RWPE2 (cell line): ENCODE results near the gene ATP10A.

Source experiments
- ATAC-seq: fragments of 200-7000 bp; cut with Tn5 transposase; 3 replicates; pipeline ENCODE4 v1.9.1; 2021; ENCODE audit warnings: low read depth
- DNase-seq: peaks from one replicate; pipeline ENCODE4 v3.0.0-alpha.2; 2020; ENCODE audit warnings: low spot score
- H3K27ac ChIP-seq: fragments of 450-650 bp; 2 replicates; pipeline ENCODE4 v1.5.1; 2017; ENCODE audit warnings: mild to moderate bottlenecking; ENCODE audit not compliant: poor library complexity, severe bottlenecking
- H3K27me3 ChIP-seq: fragments of 250-450 bp; sonication (Bioruptor Pico); 2 replicates; pipeline ENCODE4 v1.5.1; 2021; ENCODE audit warnings: mild to moderate bottlenecking, moderate library complexity; ENCODE audit not compliant: insufficient read depth, poor library complexity, severe bottlenecking
- H3K36me3 ChIP-seq: fragments of 250-450 bp; sonication (Bioruptor Pico); 2 replicates; pipeline ENCODE4 v1.5.1; 2020; ENCODE audit warnings: low read depth, mild to moderate bottlenecking, moderate library complexity
- H3K4me1 ChIP-seq: fragments of 250-450 bp; sonication (Bioruptor Pico); 2 replicates; pipeline ENCODE4 v1.5.1; 2021; ENCODE audit warnings: mild to moderate bottlenecking, moderate library complexity; ENCODE audit not compliant: insufficient read depth, poor library complexity, severe bottlenecking
- H3K4me3 ChIP-seq: fragments of 250-450 bp; sonication (Bioruptor Pico); 2 replicates; pipeline ENCODE4 v1.5.1; 2021; ENCODE audit warnings: mild to moderate bottlenecking, moderate library complexity; ENCODE audit not compliant: severe bottlenecking
- H3K9me3 ChIP-seq: fragments of 250-450 bp; sonication (Bioruptor Pico); 2 replicates; pipeline ENCODE4 v1.5.1; 2021; ENCODE audit warnings: mild to moderate bottlenecking, moderate library complexity; ENCODE audit not compliant: severe bottlenecking
- TF ChIP-seq, protein P1 (sequence below): fragments of 450-650 bp; IDR thresholded peaks from one replicate; pipeline ENCODE4 v1.5.1; 2017; ENCODE audit warnings: mild to moderate bottlenecking, moderate library complexity; ENCODE audit not compliant: poor library complexity, severe bottlenecking

The ATP10A gene

DNA sequence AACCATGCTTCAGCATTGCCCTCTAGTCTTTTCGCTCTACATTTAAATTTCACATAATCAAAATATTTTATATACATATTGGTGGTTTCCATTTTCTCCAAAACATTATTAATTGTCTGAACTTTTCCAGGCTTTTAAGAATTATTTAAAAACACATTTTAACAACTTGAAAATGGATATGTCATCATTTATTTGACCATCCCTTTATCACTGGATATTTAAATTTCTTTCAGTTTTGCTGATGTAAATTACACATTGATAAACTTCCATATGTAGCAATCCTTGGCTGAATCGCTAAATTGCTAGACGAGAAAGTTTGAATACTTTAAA lies 146.0 kb downstream of the ATP10A start:
- Histone ChIP-seq H3K4me1 (no peaks in the 10 kb centered on the region), H3K27ac (no peak overlapping the region), H3K36me3 (no peaks in the 10 kb centered on the region), H3K27me3 (no peaks in the 10 kb centered on the region), H3K9me3 (no peaks in the 10 kb centered on the region), H3K4me3 (no peak overlapping the region)
- ATAC-seq (no peak), DNase-seq (no peak)
- TF ChIP-seq, protein P1, sequence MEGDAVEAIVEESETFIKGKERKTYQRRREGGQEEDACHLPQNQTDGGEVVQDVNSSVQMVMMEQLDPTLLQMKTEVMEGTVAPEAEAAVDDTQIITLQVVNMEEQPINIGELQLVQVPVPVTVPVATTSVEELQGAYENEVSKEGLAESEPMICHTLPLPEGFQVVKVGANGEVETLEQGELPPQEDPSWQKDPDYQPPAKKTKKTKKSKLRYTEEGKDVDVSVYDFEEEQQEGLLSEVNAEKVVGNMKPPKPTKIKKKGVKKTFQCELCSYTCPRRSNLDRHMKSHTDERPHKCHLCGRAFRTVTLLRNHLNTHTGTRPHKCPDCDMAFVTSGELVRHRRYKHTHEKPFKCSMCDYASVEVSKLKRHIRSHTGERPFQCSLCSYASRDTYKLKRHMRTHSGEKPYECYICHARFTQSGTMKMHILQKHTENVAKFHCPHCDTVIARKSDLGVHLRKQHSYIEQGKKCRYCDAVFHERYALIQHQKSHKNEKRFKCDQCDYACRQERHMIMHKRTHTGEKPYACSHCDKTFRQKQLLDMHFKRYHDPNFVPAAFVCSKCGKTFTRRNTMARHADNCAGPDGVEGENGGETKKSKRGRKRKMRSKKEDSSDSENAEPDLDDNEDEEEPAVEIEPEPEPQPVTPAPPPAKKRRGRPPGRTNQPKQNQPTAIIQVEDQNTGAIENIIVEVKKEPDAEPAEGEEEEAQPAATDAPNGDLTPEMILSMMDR, result no peak

DNA sequence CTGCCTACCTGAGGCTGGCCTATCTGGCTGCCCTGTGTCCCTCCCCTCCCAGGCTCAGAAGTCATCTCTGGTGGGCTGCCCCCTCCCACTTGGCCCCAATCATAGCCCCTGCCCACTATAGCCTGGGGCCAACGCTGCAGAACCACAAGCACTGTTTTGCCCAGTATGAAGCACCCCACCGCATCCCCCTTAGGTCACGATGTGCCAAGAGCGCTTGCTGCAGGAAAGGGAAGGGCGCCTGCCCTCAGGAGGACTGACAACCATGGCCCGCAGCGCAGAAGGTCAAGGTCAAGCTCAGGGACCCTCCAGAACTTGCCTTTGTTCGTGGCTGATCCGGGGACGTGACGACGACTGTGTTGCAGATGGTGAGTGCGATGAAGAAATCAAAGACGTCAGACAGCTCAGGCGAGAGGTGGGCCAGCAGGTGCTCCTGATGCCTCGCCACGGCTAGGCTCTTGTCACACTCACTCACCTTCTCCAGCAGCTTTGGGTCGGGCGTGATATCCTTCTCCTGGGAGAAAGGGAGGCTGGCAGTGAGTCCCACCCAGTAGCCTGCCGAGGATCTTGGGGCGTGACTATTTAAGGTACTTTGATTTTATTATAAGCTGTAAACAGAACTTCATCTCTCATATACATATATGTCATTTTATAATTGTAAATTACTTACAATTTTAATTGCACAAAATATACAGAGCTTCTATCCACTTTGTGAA lies 146.6 kb downstream of the ATP10A start:
- no peaks in the 10 kb centered on the region for H3K9me3 ChIP-seq
- DNase-seq, result peak; percentile 68
- no peaks in the 10 kb centered on the region for H3K27me3 ChIP-seq
- H3K4me3 ChIP-seq, result no peak overlapping the region
- H3K4me1 ChIP-seq, result no peaks in the 10 kb centered on the region
- no peak for ATAC-seq
- H3K27ac ChIP-seq, result no peak overlapping the region
- no peaks in the 10 kb centered on the region for H3K36me3 ChIP-seq
- TF ChIP-seq, protein P1, result no peak

DNA sequence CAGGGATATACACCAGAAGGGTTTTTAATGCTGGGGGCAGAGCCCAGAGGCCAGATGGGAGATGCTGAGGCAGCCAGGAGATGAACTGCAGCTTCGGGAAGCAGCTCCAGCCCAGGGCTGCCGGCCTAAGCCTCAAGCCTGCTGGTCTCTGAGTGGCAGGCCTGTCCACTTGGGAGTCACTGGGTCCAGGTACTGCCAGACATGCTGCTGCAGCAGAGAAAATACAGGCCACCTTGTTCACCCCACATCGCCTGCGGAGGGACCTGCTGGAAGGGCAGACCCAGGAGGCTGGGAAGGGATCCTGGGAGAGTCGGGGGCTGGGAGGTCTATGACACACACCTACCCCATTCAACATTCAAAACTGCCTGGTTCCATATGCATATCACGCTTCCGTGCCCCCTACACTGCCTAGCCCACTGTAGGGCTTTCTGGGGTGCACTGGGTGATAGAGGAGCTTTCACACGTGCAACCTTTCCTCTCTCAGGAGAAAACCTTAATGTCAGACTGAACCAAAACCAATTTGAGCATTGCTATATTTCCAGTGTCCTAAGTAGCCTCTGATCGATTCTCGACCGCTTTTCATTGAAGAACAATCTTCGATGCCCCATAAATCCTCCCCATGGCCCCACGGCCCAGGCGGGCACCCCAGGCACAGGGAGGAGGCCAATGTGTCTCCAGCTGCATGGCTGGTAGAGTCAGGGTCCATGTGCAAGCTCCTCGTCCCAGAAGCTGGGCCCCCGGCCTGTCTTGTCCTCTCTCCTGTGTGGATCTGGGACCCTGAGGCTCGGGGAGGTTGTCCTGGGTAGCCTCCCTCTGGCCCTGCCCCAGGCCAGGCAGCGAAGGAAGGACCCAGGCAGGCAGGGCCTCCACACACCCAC lies 147.4 kb downstream of the ATP10A start:
- TF ChIP-seq, protein P1, result no peak
- H3K4me3 ChIP-seq, result no peak overlapping the region
- no peaks in the 10 kb centered on the region for H3K9me3 ChIP-seq
- H3K27me3 ChIP-seq, result no peaks in the 10 kb centered on the region
- H3K27ac ChIP-seq, result no peak overlapping the region
- ATAC-seq, result no peak; the same call in 2 of the 3 replicates
- no peaks in the 10 kb centered on the region for H3K4me1 ChIP-seq
- peak; percentile 63 for DNase-seq
- H3K36me3 ChIP-seq, result no peaks in the 10 kb centered on the region

DNA sequence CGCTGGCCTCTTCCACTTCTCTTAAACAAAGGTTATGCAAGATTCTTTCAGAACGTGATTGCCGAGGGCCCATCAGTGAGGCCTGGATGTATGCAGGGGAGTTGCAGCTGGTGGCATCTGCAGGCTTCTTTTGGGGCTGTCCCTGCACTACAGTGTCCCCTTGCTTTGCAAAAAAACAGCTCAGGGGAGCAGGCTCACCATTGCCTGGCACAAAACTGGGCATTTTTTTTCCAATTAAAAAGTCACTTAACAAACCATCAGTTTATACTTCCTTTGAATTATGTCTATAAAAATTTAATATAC lies 148.6 kb downstream of the ATP10A start:
- no peak overlapping the region for H3K27ac ChIP-seq
- TF ChIP-seq, protein P1, result no peak
- no peaks in the 10 kb centered on the region for H3K4me1 ChIP-seq
- DNase-seq (peak; percentile 29), ATAC-seq (no peak)
- H3K4me3 ChIP-seq, result no peak overlapping the region
- H3K27me3 ChIP-seq, result no peaks in the 10 kb centered on the region
- H3K36me3 ChIP-seq, result no peaks in the 10 kb centered on the region
- no peaks in the 10 kb centered on the region for H3K9me3 ChIP-seq
